Hypothalamus (tissue), 51 donors: ENCODE results near the gene GRIA1.

ENCODE experiments used
- DNase-seq, 51 donors: peaks; one replicate each; lab custom pipeline; 2025; lab: John Stamatoyannopoulos, UW

GRIA1 gene

GRCh38 chr5:153767221-153768188 lies 277.0 kb downstream of the GRIA1 start:
- no peak for DNase-seq

DNA sequence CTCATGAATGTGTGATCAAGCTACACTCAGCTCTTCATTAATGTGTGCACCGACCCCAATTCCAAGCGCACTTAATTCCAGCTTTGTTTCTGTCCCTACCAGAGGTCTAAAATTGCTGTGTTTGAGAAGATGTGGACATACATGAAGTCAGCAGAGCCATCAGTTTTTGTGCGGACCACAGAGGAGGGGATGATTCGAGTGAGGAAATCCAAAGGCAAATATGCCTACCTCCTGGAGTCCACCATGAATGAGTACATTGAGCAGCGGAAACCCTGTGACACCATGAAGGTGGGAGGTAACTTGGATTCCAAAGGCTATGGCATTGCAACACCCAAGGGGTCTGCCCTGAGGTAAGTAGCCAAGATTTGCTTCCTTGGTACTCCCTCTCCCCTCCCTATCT lies 279.6 kb downstream of the GRIA1 start:
- DNase-seq, result no peak

- DNase-seq, result no peak
Observed at GRCh38 chr5:153774686-153775085, 284.2 kb downstream of the GRIA1 start.

- DNase-seq, result no peak
Observed at GRCh38 chr5:153775923-153776322, 285.5 kb downstream of the GRIA1 start.

- peak in 3 of 51 donors; percentile 3 to 68 (median 10) for DNase-seq
Observed at GRCh38 chr5:153777681-153778581, 287.5 kb downstream of the GRIA1 start.

- DNase-seq, result no peak
Observed at GRCh38 chr5:153779836-153780235, 289.4 kb downstream of the GRIA1 start.

GRCh38 chr5:153780876-153781705 lies 290.6 kb downstream of the GRIA1 start:
- DNase-seq, result no peak

GRCh38 chr5:153782589-153783361 lies 292.3 kb downstream of the GRIA1 start:
- DNase-seq, result no peak

GRCh38 chr5:153783362-153783658 lies 292.8 kb downstream of the GRIA1 start:
- DNase-seq, result no peak

DNA sequence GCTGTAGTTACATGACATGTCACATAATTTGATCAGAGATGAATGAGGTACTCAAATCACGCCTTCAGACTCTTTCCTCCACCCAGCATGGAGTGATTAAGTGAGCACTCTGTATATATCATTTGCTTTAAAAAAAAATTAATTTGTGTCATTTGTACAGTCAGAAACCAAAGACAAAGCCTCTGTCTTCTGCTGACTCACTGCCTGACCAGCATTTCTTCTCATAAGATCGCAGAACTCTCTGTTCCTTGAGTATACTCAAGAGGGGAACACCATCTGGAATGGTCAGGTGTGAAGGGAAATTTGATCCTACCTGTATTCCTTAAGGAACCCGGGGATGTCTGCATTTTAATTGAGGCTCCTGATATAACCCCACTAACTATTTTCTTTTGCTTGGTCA lies 293.8 kb downstream of the GRIA1 start:
- DNase-seq, result no peak

DNA sequence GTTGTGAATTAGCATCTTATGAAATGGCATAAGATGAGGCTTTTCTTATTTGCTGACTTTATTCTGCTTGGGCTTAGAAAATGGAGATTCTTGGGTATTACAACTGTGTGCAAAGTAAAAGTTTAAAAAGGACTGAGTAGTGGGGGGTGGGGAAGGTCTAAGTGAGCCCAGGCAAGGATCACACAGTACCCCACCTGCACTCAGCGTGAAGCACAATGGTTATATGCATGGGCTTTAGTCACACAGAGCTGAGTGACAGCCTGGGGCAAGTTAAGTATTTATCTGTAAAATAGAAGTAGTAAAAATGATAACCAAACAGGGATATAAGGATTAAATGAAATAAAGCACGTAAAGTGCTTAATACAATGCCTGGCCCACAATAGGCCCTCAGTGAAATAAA lies 300.9 kb downstream of the GRIA1 start:
- DNase-seq, result no peak

- peak in 1 of 51 donors; percentile 17 for DNase-seq
Observed at GRCh38 chr5:153792305-153792704, 301.8 kb downstream of the GRIA1 start.

DNA sequence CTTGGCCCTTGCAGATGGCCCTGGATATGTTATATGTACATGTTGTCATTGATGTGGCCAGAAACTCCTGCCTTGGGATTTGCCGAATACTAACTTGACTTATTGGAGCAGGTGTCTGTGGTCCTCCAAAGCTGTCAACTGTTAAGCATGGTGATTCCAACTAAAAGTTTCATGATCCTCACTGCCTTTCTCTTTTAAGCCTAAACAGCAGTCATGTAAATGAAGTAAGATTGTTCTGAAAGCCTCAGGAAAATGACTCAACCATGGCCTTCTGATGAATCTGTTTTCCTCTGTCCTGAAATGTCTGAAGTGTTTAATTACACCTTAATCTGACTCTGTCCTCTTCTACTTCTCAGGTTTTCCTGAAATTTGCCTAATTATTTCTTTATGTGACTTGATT lies 303.2 kb downstream of the GRIA1 start:
- no peak for DNase-seq

GRCh38 chr5:153794327-153794726 lies 303.9 kb downstream of the GRIA1 start:
- no peak for DNase-seq

DNA sequence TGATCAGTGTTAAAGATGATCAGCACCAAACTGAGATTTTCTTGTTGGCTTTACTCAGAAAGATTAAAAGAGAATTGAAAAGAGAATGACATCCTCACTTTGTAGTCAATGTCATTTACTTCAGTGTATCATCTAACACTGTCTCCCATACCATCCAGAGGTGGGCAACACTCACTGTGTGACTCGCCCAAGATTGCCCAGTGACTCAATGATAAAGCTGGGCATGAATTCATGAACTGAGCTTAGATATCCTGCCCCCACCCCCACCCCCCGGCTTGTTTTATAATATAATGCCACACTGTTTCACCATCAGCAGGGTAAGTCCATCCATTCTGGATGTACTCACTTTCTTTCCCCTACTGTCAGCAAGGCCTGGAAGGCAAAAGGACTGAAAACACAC lies 306.1 kb downstream of the GRIA1 start:
- DNase-seq, result peak in 1 of 51 donors; percentile 35

GRCh38 chr5:153797484-153797883 lies 307.0 kb downstream of the GRIA1 start:
- DNase-seq, result no peak

DNA sequence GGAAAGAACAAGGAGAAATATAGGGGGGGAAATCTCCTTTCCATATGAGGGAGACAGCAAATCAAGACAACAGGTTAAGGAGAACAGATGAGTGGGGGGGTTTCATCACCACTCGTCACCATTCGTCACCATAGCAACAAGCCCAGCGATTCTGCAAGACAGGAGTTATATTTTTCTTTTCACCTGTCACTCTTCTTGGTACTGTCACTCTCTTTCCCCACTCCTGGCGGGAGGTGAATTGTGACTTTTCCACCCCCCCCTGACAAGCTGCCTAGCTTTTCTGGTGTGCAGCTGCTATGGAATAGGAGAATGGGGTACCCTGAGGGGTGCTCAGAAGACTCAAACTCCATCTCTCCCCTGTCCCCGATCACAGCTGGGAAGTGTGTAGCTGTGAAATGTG lies 308.4 kb downstream of the GRIA1 start:
- no peak for DNase-seq

DNA sequence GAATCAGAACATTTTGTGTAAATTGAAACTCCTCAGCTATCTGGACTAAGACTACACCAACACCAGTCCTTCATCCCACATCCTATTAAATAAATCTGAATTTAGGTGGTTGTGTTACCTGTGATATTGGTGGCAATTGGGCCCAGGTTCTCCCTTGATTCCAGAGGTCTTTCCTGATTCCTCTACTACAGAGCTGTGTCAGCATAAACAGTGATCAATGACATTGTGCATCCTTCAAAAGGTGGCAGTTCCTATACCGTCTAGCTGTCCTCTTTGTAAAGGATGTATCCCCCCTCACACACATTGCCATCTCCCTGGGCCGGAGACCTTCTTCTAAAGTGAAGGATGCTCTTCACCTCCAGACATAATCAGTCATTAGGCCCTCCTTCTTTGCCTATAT lies 309.0 kb downstream of the GRIA1 start:
- DNase-seq, result no peak

GRCh38 chr5:153802050-153802821 lies 311.8 kb downstream of the GRIA1 start:
- no peak for DNase-seq
